Airway epithelial cell (primary cell): Measurements from ENCODE around the gene ALG14. TPM values are rescaled to one million over a fixed set of nuclear protein-coding genes. Genes with fewer than 3 reads are reported as not detected.

Source experiments
- total RNA-seq: library from RNA; depleted of rRNA; stranded (reverse); fragments of >200 nt; gene quantifications from 2 replicates; pipeline ENCODE4 v1.2.3, GENCODE V29; 2015

Gene ALG14
- total RNA-seq, result 0.99 and 1.2 TPM in 2 replicates

GRCh38 chr1:95072532-95073419, at the start of gene ALG14:
TSS of gene ALG14 (minus strand) at chr1:95072951. CDS start at chr1:95072898, 53 bp downstream.

GRCh38 chr1:95117207-95118066, 44.7 kb upstream of the ALG14 start, which contains the start of gene TLCD4:
TSS of gene TLCD4 (plus strand) at chr1:95117355. CDS start at chr1:95143902, 26,547 bp downstream.

GRCh38 chr1:94926915-94927404, 145.8 kb downstream of the ALG14 start, which contains the start of gene CNN3:
TSS of gene CNN3 (minus strand) at chr1:94927110. CDS start at chr1:94926894, 216 bp downstream.

Other genes starting within 250 kb of the ALG14 start
- gene CNN3, start 145.8 kb downstream of the ALG14 start, total RNA-seq, result 89.4 and 102 TPM in 2 replicates
- 0.14 and 0.23 TPM in 2 replicates for gene TLCD4, start 44.4 kb upstream of the ALG14 start, total RNA-seq
- gene RWDD3, start 161.3 kb upstream of the ALG14 start, total RNA-seq, result 6.5 and 7.1 TPM in 2 replicates